ENCODE measurements around the gene TXLNA.

The TXLNA gene

DNA sequence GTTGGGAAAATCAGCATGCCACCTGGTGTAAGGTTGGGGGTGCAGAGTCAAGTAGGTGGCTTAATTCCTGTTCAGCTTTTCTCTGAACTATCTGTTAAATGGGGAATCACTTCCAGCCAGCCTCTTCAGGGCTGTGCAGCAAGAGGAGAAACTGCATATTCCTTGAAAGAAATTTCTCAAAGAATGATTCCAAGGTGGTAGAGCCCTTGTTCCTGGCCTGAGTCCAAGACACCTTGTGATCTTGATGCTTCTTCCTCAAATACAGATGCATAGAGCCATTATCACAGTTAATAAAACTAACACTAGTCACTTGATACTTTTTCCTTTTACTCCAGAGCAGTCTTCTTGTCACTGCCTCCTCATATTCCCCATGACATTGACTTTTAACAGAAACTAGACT lies 5.2 kb downstream of the TXLNA start:
- no peak for DNase-seq (ENCODE audit: low read depth, low spot score)

DNA sequence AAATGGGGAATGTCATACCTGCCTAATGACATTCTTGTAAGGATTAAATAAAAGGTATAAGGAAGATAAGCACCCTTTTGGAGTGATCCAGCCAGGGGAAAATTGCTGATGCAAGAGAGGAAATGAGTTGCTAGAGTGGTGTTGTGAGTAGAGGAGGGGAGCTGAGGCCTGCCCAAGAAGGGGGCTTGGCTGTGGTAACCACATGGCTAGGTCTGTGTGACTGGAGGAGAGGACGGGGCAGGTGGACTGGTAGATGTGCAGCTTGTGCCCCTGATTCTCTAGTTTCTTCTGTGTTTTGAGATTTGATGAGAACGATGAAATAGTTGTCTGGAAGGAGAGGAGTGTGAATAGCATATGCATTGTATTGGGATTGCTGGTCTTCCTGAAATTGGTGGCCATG lies 6.6 kb downstream of the TXLNA start:
- DNase-seq (ENCODE audit: low read depth, low spot score), result no peak

DNA sequence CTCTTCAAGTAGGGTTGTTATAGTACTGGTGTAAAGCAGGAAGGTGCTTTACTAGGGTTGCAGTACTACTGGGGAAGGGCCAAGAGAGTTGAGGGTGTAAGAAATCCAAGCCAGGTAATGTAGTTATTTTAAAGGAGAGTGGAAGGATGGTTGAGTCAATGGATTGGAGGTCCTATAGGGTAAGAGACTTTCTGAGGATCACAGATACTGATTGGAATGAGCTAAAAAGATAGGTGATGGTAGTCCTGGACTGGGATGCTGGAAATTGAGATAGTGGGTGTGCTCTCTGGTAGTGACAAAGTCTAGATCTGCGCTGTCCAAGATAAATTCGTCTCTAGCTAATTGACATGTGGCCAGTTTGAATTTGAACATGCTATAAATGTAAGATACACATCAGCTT lies 7.0 kb downstream of the TXLNA start:
- DNase-seq (ENCODE audit: low read depth, low spot score), result no peak

DNA sequence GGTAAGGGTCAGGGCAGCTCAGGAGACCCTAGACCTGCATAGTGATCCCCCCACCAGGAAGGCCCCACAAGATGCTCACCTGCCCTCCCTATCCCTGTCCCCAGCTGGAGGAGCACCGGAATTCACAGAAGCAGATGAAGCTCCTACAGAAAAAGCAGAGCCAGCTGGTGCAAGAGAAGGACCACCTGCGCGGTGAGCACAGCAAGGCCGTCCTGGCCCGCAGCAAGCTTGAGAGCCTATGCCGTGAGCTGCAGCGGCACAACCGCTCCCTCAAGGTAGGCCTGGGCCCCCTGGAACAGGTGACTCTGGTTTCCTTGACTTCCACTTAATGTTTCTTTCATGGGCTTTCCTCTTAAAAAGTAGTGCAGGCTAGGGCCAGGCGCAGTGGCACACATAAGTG lies 8.4 kb downstream of the TXLNA start:
- no peak for DNase-seq (ENCODE audit: low read depth, low spot score)

DNA sequence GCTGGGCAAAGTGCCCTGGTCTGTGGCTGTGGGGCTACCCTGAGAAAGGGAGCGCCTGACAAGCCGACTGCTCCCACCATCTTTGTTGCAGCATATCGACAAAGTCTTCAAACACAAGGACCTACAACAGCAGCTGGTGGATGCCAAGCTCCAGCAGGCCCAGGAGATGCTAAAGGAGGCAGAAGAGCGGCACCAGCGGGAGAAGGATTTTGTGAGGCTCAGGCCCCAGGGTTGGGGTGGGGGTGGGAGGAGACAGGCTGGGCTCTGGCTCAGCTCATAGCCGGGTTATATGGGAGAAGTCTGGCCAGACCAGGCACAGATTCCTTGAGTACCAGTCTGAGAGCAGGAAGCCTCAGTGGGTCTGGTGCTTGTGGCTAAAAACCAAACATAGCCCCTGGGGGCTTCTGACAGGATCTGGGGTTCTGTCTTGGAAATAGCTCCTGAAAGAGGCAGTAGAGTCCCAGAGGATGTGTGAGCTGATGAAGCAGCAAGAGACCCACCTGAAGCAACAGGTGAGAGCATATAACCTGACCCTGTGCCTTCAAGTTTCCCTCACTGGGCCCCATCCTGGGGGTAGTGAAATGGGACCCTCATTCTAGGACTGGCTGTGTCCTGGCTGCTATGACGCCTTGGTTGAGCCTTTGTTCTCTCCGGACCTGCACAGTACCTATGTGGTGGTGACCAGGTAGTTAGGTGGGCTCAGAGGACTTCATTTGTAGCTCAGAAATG lies 12.9 kb downstream of the TXLNA start:
- DNase-seq (ENCODE audit: low read depth, low spot score), result no peak

DNA sequence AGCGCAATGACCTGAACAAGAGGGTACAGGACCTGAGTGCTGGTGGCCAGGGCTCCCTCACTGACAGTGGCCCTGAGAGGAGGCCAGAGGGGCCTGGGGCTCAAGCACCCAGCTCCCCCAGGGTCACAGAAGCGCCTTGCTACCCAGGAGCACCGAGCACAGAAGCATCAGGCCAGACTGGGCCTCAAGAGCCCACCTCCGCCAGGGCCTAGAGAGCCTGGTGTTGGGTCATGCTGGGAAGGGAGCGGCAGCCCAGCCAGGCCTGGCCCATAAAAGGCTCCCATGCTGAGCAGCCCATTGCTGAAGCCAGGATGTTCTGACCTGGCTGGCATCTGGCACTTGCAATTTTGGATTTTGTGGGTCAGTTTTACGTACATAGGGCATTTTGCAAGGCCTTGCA lies 15.5 kb downstream of the TXLNA start:
- no peak for DNase-seq (ENCODE audit: low read depth, low spot score)

DNA sequence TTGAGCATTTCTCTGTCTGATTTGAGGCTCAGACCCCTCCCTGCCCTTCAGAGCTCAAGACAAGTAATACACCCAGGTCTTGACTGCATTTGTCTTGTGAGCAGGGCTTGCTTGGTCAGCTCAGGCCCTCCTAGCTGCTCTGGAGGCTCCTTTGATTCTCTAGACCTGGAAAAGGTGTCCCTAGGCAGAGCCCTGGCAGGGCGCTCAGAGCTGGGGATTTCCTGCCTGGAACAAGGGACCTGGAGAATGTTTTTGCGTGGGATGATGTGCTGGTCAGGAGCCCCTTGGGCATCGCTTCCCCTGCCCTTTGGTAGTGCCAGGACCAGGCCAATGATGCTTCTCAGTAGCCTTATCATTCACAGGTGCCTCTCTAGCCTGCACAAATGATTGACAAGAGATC lies 16.1 kb downstream of the TXLNA start:
- no peak for DNase-seq (ENCODE audit: low read depth, low spot score)

DNA sequence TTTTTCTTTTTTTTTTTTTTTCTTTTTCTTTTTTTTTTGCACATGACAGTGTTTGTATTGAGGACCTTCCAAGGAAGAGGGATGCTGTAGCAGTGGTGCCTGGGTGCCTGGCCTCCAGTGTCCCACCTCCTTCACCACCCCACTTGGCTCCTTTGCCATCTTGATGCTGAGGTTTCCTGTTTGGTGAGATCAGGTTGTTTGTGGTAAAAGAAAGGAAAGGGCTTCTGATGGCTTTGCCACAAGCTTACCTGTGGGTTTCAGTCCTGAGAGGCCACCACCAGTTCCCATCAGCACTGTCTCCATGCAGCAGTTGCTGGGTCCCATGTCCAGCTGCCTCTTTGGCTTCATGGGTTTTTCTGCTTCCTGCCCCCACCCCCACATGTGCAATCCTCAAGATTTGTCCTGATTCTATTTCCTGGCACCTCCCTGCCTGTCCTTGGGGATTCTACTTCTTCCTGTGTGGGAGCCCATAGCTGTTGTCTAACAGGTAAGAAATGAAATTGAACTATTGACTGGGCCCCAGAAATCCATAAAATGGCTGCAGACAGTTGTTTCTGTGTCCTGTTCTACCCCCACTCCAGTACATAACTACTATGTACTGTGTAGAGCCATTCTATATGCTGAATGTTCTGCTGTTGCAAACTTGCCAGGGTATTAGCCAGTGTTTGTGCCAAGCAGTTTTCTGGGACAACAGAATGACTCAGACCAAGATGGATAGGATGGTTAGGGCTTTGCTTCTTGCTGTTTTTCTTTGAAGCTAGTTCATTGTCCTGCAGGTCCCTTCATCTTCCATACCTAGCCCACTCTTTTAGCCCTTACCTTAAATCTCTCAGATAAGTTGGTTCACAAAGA lies 16.7 kb downstream of the TXLNA start:
- no peak for DNase-seq (ENCODE audit: low read depth, low spot score)

DNA sequence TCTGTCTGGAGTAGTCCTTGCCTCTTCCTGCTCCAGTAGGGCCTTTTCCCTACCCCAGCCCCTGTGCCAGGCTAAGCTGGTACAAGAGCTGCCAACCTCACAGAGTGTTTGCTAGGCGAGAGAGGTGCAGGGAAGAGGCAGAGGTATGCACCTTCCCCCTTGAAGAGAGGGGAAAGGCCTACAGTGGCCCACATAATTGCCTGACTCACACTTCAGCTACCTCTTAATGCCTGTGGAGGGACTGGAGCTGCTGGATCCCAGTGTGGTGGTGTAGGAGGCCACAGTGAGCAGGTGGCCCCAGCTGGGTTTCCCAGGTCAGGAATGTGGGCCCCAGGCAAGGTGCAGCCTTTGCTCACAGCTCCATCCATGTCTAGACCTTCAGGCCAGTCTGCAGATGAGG lies 17.6 kb downstream of the TXLNA start:
- no peak for DNase-seq (ENCODE audit: low read depth, low spot score)

DNA sequence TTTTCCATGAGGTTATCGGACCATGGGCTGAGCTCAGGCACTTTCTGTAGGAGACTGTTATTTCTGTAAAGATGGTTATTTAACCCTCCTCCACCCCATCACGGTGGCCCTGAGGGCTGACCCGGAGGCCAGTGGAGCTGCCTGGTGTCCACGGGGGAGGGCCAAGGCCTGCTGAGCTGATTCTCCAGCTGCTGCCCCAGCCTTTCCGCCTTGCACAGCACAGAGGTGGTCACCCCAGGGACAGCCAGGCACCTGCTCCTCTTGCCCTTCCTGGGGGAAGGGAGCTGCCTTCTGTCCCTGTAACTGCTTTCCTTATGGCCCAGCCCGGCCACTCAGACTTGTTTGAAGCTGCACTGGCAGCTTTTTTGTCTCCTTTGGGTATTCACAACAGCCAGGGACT lies 18.4 kb downstream of the TXLNA start:
- no peak for DNase-seq (ENCODE audit: low read depth, low spot score)

DNA sequence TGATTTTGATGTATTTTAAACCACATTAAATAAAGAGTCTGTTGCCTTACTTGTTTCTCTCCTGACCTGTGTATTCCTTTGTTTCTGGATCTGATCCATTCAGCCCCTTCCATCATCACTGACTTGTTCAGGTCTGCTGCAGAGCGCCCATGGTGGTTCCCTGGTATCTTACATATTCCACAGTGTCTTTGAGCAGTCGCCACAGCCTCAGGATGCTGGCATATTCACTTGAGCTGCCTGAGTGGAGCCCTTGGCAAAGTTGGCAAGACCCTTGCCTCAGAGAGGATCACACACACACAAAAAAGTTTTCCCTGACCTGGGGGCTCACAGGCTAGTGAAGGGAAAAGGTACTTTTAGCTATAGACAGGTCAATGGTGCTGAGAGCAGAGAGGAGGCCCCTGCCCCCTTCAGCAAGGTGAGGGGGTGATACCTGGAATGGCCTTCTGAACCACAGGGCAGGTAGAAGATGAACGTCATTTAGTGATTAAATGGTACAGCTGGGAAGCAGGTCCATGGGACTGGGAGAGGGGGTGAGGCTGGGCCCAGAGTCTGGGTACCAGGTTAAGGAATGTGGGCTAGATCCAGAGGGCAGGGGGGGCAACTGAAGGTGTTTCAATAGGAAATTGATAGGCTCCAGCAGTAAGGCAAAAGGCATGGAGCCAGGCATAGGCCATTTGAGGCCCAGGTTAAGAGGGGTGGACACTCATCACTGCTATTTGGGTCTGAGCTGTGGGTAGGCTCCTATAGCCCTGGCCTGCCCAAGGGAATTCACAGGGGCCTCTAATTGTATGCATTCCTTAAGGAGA lies 19.0 kb downstream of the TXLNA start:
- DNase-seq (ENCODE audit: low read depth, low spot score), result no peak

DNA sequence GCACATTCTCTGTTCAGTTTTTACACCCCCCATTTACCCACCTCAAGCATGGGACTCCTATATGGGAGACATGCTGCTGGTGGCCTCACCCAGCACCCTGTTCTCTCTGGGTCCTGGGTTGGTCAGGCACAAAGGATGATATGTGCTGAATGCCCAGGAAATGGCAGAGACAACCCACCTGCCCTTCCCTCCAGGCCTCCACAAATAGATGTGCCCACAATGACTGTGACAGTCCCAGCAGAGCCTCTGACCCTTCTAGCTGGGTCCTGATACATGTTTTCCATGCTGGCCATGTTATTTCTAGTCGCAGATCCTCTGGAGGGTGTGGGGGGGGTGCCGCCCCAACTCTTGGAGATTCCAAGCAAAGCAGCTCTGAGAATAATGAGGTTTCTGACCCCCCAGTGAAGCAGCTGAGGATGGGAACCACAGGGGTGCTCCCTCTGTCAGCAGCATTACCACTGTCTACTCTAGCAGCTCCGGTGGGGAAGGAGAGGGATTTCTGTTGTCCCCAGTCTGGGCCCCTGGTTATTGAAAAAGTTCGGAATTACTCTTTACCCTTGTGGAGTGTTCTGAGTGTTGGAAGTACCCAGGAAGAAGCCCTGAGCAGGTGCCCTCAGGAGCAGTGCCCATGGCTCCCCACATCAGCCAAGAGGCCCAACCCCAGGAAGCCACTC lies 19.7 kb downstream of the TXLNA start:
- no peak for DNase-seq (ENCODE audit: low read depth, low spot score)

DNA sequence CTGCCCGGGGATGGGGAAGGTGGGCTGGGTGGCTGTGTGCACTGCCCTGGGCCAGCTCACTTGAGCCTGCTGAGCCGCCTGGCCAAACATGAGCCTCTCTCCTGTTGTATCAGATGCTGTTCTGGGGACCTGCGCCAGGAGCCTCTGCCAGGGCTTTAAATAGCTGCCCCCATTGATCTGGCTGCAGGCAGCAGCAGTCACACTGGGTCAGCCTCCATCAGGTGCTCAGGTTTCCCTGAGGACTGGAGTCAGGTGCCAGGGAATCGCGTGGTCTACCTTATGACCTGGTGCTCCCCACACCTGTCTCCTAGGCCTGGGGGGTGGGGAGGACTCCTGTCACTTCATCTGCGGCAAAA lies 20.2 kb downstream of the TXLNA start:
- DNase-seq (ENCODE audit: low read depth, low spot score), result no peak

DNA sequence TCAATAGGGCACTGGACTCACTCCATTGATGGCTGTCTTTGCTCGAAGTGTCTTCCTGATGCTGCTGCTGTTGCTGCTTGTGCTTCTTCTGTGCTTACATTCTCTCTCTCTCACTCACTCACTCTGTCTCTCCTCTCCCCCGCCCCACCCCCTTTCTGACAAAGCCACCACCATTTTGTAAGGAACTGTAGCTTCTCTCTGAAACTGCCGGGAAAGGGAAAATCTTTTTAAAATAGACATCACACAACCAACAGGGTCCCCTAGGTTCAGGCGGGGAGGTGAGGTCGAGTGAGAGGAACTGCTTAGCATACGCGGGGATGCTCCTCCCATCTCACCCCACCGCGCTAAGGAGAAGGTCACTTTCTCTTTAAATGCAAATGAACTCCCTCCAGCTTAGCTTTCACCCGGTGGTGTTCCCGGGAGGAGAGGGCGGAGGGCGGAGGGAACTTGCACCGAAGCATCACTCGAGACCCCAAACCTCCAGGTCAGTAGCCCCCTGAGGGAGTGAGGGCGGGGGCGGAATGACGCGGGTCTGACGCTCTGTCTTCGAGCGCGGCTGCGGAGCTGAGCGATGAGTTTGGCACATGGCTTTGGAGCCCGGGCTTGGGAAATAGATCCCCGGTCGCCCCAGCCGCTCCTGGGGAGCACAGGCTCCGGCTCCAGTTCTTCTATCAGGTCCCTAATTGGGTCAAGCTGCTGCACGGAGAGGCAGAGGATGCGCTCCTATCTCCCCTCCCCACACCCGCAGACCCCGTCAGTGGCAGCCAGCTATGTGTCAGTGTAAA lies 20.9 kb downstream of the TXLNA start, which contains the start of gene CCDC28B:
TSS of gene CCDC28B (plus strand) at position 370 of the 785 bp plus-strand sequence. CDS start 1,341 bp downstream, outside the sequence.
- DNase-seq (ENCODE audit: low read depth, low spot score), result no peak

DNA sequence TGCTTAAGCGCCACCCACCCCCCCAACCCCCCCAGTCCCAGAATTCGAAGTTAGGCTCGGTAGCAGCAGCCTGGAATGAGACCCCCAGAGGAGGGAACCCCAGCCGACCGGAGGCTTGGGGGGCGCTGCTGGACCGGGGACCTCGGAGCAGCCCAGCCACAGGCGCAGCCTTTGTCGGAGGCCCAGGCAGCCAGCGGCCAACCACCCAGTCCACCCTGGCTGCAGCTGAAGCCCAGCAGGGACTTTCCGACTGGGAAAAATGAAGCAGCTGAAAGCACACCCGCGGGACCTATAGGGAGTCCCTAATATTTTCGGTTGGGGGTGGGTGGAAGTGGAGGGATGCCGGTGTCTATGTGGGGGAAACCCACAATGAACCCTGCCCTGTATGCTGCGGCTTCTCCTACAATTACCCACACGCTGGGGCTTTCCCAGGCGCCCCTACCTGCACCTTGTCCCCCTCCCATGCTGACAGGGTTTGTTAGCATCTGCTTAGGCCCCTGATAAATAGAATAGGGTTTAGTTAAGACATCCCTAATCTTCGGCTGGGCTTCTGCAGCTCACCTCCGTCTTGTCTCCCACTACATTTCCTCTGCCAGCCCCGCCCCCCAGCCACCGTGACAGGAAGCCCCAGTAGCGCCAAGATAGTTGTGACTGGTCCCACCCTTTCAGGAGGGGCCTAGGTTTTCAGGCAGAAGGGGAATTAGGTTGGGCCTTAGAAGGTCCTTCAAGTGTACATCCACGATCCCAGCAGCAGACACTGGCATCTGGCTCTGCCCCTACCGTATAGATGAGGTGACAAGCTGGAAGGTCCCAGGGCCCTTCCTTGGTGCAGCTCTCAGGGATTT lies 21.8 kb downstream of the TXLNA start:
- DNase-seq (ENCODE audit: low read depth, low spot score), result no peak

DNA sequence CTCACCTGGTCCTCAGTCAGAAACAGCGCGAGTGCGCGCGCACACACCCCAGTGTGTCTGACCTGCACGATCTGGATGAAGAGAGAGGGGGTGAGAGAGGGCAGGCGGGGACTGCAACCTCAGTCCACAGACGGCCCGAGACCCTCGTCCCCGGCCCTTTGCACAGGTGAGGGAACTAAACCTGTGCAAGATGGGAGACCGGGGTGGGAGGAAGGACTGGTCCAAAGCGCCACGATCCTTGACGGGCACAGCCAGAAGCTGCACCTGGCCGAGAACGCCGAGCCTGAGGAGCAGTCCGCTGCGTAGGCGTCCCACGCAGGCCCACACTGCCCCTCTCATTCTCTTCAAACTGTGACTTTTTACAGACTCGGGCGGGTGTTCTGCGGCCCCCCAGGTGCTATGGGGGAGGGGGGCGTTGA lies 25.5 kb downstream of the TXLNA start:
- DNase-seq (ENCODE audit: low read depth, low spot score), result no peak

DNA sequence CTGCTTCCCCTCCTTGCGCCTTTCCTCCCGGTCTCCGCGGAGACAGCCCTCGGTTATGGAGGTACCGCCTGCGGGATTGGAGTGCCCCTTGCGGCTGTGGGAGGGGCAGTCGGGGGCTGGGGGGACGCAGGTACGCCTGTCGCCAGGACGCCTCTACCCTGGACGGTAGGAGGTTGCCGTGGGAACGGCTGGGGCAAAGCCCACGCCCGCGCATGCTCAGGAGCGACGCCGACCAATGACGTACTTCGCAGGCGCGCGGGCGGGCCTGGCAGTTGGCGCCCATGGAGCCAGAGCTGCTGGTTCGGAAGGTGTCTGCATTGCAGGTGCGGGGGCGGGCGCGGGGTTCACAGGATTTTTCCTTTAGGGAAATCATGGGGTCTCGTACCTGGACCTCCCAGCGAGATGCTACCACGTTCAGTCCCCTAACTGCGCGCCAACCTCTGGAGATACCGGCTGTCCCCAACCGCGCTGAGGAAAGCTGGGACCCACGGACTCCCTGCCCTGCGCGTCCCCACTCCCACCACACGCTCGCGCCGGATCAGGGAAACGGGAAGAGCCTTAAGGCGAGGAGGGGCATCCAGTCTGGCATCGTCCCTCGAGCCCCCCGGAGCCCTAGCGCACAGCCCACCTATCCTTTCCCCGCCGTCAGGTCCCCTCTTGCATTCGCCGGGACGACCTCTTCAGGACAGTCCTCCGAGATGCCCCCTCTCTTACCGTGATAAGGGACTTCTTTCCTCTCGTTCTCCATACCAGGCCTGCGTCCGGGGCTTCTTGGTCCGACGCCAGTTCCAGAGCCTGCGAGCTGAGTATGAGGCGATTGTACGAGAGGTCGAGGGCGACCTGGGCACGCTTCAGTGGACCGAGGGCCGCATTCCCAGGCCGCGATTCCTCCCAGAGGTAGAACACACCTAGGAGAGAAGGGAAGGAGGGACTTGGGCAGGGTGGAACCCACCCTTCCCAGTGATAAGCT lies 26.2 kb downstream of the TXLNA start, which contains the start of gene IQCC:
TSS of gene IQCC (plus strand) at position 271 of the 970 bp plus-strand sequence. CDS start at position 282, 11 bp downstream.
- DNase-seq (ENCODE audit: low read depth, low spot score), result peak; percentile 77

DNA sequence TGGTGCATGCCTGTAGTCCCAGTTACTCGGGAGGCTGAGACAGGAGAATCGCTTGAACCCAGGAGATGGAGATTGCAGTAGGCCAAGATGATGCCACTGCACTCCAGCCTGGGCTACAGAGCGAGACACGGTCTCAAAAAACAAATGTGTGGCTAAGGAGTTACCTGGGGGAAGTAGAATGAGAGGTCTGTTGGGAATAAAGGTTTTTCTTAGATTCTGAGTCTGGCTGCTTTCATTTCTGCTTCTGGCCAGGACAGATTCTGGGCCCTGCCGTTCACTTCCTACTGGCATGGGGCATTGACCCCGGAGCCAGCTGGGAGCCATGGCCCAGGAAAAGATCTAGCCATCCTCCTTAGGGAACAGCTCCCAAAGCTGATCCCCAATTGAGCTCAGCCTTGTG lies 29.0 kb downstream of the TXLNA start:
- DNase-seq (ENCODE audit: low read depth, low spot score), result no peak

DNA sequence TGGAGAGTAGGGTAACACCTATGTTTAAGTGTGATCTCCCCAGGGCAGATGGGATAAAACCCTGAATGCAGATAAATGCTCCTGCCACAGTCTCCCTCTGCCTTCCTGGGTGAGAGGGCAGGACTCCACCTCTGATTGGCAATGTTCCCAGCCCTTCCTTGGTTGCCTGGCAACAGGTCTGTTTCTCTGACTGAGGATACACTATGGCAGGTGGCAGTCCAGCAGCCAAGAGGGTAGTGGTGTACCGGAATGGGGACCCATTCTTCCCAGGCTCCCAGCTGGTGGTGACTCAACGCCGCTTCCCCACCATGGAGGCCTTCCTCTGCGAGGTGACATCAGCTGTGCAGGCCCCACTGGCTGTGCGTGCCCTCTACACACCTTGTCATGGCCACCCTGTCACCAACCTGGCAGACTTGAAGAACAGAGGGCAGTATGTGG lies 29.4 kb downstream of the TXLNA start, which contains the start of gene DCDC2B:
TSS of gene DCDC2B (plus strand) at position 199 of the 438 bp plus-strand sequence. CDS start at position 204, 5 bp downstream.
- DNase-seq (ENCODE audit: low read depth, low spot score), result no peak
